Naive thymus-derived CD8-positive, alpha-beta T cell (primary cell): ENCODE results near the gene PLTP. TPM values are rescaled to one million over a fixed set of nuclear protein-coding genes. Genes with fewer than 3 reads are reported as not detected.

Source experiments
- ATAC-seq, 2 donors: fragments of 150-1000 bp; cut with Tn5 transposase in 1 of 2; sonication (Bioruptor Pico), chemical (Tn5 transposase) in 1 of 2; 1 replicate in 1 of 2; 2 replicates in 1 of 2; pipeline ENCODE4 v1.10.0; 2021; ENCODE audit warnings: mild to moderate bottlenecking in 2 of 2, moderate library complexity in 2 of 2
- POLR2A ChIA-PET: fragments of 350-600 bp; sonication (Branson Sonifier 250); formaldehyde crosslinking; loops from one replicate; lab custom pipeline; 2021; ENCODE audit warnings: antibody characterized with exemption; lab: Charles Lee
- DNase-seq, 10 donors: peaks; one replicate each; pipeline versions ENCODE4 v3.0.0 to v3.0.0-alpha.2; 2020 to 2022
- H3K27ac Mint-ChIP-seq, 10 donors: one replicate each; pipeline ENCODE4 v1.8.0; 2020 to 2022; ENCODE audit warnings: mild to moderate bottlenecking in 10 of 10, mixed read lengths in 10 of 10, moderate library complexity in 4 of 10, inconsistent platforms in 1 of 10
- H3K27me3 Mint-ChIP-seq, 5 donors: one replicate each; pipeline ENCODE4 v1.8.0; 2021 to 2022; ENCODE audit warnings: mixed read lengths in 5 of 5
- H3K36me3 Mint-ChIP-seq, 3 donors: one replicate each; pipeline ENCODE4 v1.8.0; 2020 to 2022; ENCODE audit warnings: mixed read lengths in 3 of 3, mild to moderate bottlenecking in 2 of 3, inconsistent platforms in 1 of 3
- H3K4me1 Mint-ChIP-seq, 4 donors: one replicate each; pipeline ENCODE4 v1.8.0; 2021 to 2022; ENCODE audit warnings: mixed read lengths in 4 of 4
- H3K4me3 Mint-ChIP-seq, 10 donors: one replicate each; pipeline ENCODE4 v1.8.0; 2020 to 2022; ENCODE audit warnings: mild to moderate bottlenecking in 10 of 10, mixed read lengths in 10 of 10, moderate library complexity in 6 of 10, inconsistent platforms in 1 of 10
- H3K9me3 Mint-ChIP-seq, 9 donors: one replicate each; pipeline ENCODE4 v1.8.0; 2020 to 2022; ENCODE audit warnings: mixed read lengths in 9 of 9, mild to moderate bottlenecking in 3 of 9, inconsistent platforms in 1 of 9, moderate library complexity in 1 of 9
- polyA plus RNA-seq, 3 donors: library from polyadenylated mRNA; unstranded; fragments of 300-500 nt; fragmentation: Illumina TruSeq; gene quantifications; one replicate each; pipeline ENCODE4 v1.2.3, GENCODE V29; 2021
- total RNA-seq, 8 experiments: library from RNA in 2 of 8; stranded (reverse) in 2 of 8; gene quantifications; one replicate each; pipeline ENCODE4 v1.2.3 and lab custom pipeline; 2021 to 2026

The PLTP gene
- total and polyA plus RNA-seq, 5 experiments from 2014 or later = 0.18 to 2.2 (median 0.48) TPM; not detected in 1

DNA sequence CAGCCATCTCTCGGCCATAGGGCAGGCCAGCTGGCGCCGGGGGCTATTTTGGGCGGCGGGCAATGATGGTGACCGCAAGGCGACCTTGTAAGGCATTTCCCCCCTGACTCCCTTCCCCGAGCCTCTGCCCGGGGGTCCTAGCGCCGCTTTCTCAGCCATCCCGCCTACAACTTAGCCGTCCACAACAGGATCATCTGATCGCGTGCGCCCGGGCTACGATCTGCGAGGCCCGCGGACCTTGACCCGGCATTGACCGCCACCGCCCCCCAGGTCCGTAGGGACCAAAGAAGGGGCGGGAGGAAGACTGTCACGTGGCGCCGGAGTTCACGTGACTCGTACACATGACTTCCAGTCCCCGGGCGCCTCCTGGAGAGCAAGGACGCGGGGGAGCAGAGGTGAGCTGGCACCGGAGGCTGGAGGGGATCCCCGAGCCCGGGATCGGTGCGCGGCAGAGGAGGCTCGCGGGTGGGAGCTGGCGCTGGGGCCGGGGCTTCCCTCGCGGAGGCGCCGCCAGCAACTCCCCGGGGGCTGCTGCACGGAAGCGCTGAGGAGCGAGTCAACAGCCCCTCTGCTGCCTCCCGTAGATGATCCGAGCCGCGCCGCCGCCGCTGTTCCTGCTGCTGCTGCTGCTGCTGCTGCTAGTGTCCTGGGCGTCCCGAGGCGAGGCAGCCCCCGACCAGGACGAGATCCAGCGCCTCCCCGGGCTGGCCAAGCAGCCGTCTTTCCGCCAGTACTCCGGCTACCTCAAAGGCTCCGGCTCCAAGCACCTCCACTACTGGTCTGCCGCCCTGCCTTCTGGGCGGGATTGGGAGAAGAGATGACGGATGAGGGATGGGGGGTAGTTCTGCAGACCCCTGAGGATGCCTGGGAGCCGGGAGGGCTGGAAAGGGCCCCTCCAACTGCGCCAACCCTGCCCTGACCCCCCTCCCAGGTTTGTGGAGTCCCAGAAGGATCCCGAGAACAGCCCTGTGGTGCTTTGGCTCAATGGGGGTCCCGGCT lies 20.7 kb downstream of the PLTP start, which contains the start of the genes CTSA and NEURL2:
TSS of gene CTSA (plus strand) at position 351 of the 999 bp plus-strand sequence. CDS start at position 585, 234 bp downstream.
TSS of gene NEURL2 (minus strand) at position 224 of the 999 bp plus-strand sequence. CDS start at position 7, 217 bp downstream.
- H3K4me3 Mint-ChIP-seq = peak within 1 kb of the TSS; percentile 92 to 96 (median 94)
- H3K27ac Mint-ChIP-seq = peak within 1 kb of the TSS; percentile 88 to 96 (median 94)
- ATAC-seq = peak; percentile 80 to 86
- H3K4me1 Mint-ChIP-seq = peaks cover 15 to 50% (median 43%) of the 10 kb centered on the region in 4 donors
- no peaks in the 10 kb centered on the region for H3K27me3 Mint-ChIP-seq
- POLR2A ChIA-PET = interaction anchor here (0.6 to 7.4 kb wide), 12 partner anchors 8 to 527 kb away, joined by 3 to 120 read pairs (median 6); partner anchors contain the start of genes ACOT8, PCIF1, SNX21 and ZNF335
- DNase-seq = peak; percentile 72 to 92 (median 82)
- no peaks in the 10 kb centered on the region for H3K9me3 Mint-ChIP-seq
- peaks cover 0 to 22% (median 2%) of the 10 kb centered on the region in 3 donors for H3K36me3 Mint-ChIP-seq

DNA sequence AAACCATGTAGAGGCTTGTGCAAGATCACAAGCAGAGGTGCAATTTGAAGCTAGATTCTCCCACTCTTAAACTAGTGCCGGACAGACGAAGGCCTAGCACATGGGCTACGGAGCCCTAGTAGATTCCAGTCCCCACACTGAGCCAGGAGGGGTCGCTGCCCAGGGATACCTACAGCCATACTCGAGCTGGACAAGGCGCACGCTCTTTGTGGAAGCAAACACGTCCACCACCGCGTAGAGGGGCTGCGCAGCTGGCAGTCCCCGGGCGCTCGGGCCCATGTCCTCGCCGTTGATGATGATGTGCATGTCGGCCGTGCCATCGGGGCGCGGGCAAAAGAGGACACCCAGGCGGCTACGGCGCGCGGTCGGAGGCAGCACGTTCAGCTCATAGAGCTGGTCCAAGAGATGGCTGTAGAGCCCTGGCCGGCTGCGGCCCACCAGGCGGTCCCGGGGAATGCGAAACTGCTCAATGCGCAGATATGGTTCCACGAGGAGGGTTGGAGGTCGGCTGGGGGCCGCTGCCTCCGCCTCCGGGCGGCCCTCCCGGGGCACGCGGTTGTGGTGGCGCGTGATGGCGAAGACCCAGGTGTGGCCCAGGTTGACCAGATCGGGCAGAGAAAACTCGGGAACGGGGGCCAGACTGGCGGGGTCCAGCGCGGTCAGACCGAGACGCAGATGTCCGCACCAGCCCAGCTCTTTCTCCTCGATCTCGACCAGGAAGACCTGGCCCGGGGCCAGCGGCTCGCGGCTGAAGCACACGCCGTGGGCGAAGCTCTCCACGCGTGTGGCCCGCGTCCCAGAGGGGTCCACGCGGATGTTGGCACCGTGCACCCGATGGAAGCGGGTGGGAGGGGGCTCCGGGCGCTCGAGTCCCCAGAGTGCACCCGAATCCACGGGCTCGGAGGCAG lies 21.6 kb downstream of the PLTP start:
- Mint-ChIP-seq H3K4me3 (peak overlapping the region; percentile 92 to 96 (median 94)), H3K36me3 (peaks cover 0 to 21% (median 2%) of the 10 kb centered on the region in 3 donors), H3K27me3 (no peaks in the 10 kb centered on the region), H3K4me1 (peaks cover 16 to 50% (median 45%) of the 10 kb centered on the region in 4 donors), H3K9me3 (no peaks in the 10 kb centered on the region), H3K27ac (peak overlapping the region; percentile 84 to 96 (median 90))
- DNase-seq (peak; percentile 21 to 78 (median 43)), ATAC-seq (peak; percentile 54 to 56)
- POLR2A ChIA-PET = interaction anchor here (0.5 to 7.4 kb wide), 19 partner anchors 9 to 526 kb away, joined by 3 to 120 read pairs (median 5); partner anchors contain the start of genes ACOT8, PCIF1, SNX21 and ZNF335

DNA sequence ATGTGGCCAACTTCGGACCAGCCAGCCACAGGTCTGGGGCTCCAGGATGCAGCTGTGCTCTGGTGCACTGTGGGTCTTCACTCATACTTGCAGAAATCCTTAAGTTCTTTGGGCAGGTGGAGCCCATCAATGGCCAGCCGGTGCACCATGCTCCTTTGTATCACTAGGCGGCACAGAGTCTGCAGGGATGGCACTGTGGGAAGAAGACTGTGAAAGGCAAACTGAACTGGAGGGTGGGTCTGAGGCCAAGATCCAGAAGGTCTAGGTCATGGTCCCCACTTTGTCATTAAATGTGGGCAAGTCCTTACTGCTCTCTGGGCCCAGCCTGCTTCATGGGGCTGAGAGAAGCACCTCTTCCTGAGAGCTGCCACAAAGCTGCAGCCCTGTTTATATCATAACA lies 23.3 kb downstream of the PLTP start:
- Mint-ChIP-seq H3K4me1 (peaks cover 22 to 52% (median 49%) of the 10 kb centered on the region in 4 donors), H3K9me3 (no peaks in the 10 kb centered on the region), H3K27me3 (no peaks in the 10 kb centered on the region), H3K27ac (peak overlapping the region in 5 of 10 donors; percentile 5 to 80 (median 60)), H3K36me3 (peaks cover 0 to 20% (median 2%) of the 10 kb centered on the region in 3 donors), H3K4me3 (peak overlapping the region in 2 of 10 donors; percentile 37 to 60)
- POLR2A ChIA-PET = interaction anchor here (1.2 to 7.4 kb wide), 4 partner anchors 12 to 47 kb away, joined by 3 to 120 read pairs (median 20); partner anchors contain the start of genes ACOT8, PCIF1 and ZSWIM3
- ATAC-seq (no peak), DNase-seq (no peak)

DNA sequence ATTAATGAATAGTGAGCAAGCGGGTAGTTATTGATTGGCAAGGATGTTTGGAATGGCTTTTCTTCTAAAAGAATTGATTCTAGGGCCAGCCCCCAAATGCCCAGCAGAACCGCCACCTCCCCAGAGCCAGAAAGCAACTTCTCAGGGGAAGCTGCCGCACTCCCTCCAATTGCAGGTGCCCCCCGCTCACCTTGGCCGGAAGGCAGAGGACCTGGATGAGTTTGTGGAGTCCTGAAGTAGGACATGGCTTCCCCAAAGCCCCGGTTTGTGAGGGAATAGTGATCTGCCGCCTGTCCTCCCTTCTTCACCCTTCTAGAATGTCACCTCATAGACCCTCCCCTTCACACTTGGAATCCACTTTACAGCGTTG lies 24.6 kb downstream of the PLTP start, which contains the start of gene SPATA25:
TSS of gene SPATA25 (minus strand) at position 277 of the 370 bp plus-strand sequence. CDS start at position 245, 32 bp downstream.
- peaks cover 0 to 30% (median 0%) of the 10 kb centered on the region in 3 donors for H3K36me3 Mint-ChIP-seq
- DNase-seq (no peak), ATAC-seq (no peak)
- POLR2A ChIA-PET = interaction anchor here (1.2 kb wide), 2 partner anchors 13 to 48 kb away, joined by 3 to 4 read pairs; no protein-coding TSS in a partner anchor
- peaks cover 16 to 54% (median 52%) of the 10 kb centered on the region in 4 donors for H3K4me1 Mint-ChIP-seq
- H3K9me3 Mint-ChIP-seq = no peaks in the 10 kb centered on the region
- no peak within 1 kb of the TSS for H3K4me3 Mint-ChIP-seq
- peak within 1 kb of the TSS in 7 of 10 donors; percentile 38 to 80 (median 54) for H3K27ac Mint-ChIP-seq
- no peaks in the 10 kb centered on the region for H3K27me3 Mint-ChIP-seq

DNA sequence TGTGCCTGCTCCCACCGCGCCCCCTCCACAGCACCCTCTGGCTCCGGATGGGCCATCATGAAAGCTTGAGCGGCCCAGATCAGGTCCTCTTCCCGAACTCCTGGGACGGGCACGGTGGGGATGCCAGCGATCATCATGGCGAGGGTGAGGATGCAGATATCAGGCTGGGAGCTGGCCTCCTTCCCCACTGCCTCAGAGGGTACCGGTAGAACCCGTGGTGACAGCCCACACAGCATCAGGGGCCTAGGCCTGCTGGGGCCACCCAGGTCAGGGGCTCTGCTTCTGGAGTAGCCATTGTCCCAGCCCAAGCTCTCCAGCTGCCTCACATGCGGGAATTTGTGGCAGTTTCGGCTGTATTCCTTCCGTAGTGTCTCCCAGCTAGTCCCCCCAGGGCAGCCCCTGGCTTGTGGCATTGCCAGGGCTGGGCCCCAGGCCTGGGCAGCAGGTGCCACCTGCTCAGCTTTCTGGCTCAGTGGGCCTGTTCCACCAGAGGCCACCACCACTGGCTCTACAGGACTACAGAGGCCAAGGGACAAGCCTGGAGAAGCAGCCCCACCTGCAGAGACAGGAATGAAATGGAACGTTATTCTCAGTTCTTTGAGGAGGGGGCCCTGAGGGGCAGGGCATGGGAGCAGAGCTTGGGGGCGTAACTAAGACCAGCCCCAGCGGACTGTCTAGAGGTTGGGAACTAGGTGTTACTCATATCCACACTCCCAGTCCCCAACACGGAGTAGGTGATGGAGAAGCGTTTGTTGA lies 25.2 kb downstream of the PLTP start:
- Mint-ChIP-seq H3K36me3 (peaks cover 0 to 30% (median 0%) of the 10 kb centered on the region in 3 donors), H3K4me1 (peaks cover 16 to 56% (median 51%) of the 10 kb centered on the region in 4 donors), H3K27ac (peak overlapping the region in 3 of 10 donors; percentile 13 to 41 (median 38)), H3K9me3 (no peaks in the 10 kb centered on the region), H3K4me3 (no peak overlapping the region), H3K27me3 (no peaks in the 10 kb centered on the region)
- no peak for DNase-seq
- no peak for ATAC-seq
- POLR2A ChIA-PET = interaction anchor here (0.9 to 1.2 kb wide), 1 partner anchor 48 kb away, joined by 3 to 4 read pairs; no protein-coding TSS in a partner anchor

DNA sequence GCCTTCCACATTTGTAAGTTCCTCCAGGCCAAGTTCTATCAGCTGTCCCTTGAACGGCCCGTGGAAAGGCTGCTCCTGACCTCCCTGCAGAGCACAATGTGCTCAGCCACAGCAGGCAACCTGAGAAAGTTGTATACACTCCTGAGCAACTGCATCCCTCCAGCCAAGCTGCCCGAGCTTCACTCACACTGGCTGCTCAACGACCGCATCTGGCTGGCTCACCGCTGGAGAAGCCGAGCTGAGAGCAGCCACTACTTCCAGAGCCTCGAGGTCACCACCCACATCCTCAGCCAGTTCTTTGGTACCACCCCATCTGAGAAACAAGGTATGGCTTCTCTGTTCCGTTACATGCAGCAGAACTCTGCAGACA lies 28.9 kb downstream of the PLTP start:
- Mint-ChIP-seq H3K36me3 (peaks cover 0 to 29% (median 0%) of the 10 kb centered on the region in 3 donors), H3K4me1 (peaks cover 22 to 49% (median 46%) of the 10 kb centered on the region in 4 donors), H3K4me3 (peak overlapping the region in 9 of 10 donors; percentile 12 to 78 (median 38)), H3K27ac (peak overlapping the region in 7 of 10 donors; percentile 40 to 90 (median 70)), H3K27me3 (no peaks in the 10 kb centered on the region), H3K9me3 (no peaks in the 10 kb centered on the region)
- POLR2A ChIA-PET = interaction anchor here (1.1 to 5.0 kb wide), 3 partner anchors 10 to 51 kb away, joined by 3 to 56 read pairs (median 34); partner anchors contain the start of genes ACOT8, PCIF1 and ZSWIM3
- no peak for ATAC-seq
- no peak for DNase-seq

DNA sequence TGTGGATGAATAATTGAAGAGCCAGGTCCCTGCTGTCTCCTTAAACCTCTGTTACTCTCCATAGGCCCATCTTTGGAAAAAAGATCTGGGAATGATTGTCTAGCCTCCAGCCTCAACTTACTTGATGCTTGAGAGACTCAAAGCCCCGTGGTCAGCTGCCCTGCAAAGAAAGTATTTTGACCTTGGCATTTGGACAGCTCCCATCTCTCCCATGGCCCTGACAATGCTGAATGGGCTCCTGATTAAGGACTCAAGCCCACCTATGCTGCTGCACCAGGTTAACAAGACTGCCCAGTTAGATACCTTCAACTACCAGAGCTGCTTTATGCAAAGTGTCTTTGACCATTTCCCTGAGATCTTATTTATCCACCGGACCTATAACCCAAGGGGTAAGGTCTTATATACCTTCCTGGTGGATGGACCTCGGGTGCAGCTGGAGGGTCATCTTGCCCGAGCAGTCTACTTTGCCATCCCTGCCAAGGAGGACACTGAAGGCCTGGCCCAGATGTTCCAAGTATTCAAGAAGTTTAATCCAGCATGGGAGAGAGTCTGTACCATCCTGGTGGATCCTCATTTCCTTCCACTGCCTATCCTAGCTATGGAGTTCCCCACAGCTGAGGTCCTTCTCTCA lies 29.4 kb downstream of the PLTP start:
- H3K27me3 Mint-ChIP-seq = no peaks in the 10 kb centered on the region
- peak overlapping the region; percentile 26 to 91 (median 77) for H3K4me3 Mint-ChIP-seq
- DNase-seq = no peak
- no peaks in the 10 kb centered on the region for H3K9me3 Mint-ChIP-seq
- peak overlapping the region; percentile 20 to 90 (median 76) for H3K27ac Mint-ChIP-seq
- POLR2A ChIA-PET = interaction anchor here (1.1 to 5.0 kb wide), 9 partner anchors 8 to 90 kb away, joined by 3 to 56 read pairs (median 8); partner anchors contain the start of genes ACOT8, CTSA, NEURL2 and PCIF1
- peaks cover 0 to 29% (median 0%) of the 10 kb centered on the region in 3 donors for H3K36me3 Mint-ChIP-seq
- ATAC-seq = no peak
- H3K4me1 Mint-ChIP-seq = peaks cover 22 to 48% (median 44%) of the 10 kb centered on the region in 4 donors

DNA sequence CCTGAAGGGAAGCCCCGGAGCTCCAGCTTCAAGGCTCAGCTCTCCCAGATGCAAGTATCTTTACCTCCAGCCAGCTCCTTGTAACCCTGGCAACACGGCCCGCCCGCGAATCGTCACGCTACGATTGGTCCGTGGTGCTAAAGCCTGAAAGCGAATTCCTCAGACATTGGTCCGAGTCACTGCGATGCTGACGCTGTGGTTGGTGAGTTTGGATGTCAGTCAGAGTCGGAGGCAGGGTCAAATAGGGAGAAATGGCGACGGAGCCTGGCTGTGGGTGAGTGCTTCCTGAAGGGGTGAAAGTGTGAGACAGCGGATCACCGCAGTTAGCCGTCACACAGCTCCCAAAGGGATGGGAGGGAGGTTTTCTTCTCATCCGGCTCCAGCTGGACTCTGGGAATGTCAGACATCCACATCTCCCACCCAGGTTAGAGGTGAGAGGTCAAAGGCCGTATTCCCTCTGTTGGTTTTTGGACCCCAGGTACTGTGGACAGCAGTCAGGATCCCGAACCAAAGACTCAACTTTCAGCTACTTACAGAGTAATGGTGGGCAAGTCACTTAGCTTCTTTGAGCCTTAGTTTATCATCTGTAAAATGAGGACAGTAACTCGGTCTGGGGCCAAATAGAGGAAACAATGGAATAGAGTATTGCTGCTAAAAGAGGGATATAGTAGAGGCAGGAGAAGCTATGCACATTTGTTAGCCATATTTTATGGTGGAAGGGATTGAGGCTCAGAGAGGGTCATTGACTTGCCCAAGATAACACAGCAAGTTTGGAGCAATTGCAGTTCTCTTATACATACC lies 30.8 kb downstream of the PLTP start, which contains the start of gene ZSWIM1:
TSS of gene ZSWIM1 (plus strand) at position 240 of the 801 bp plus-strand sequence. CDS start 1,366 bp downstream, outside the sequence.
- Mint-ChIP-seq H3K4me1 (peaks cover 20 to 45% (median 39%) of the 10 kb centered on the region in 4 donors), H3K27me3 (no peaks in the 10 kb centered on the region), H3K36me3 (peaks cover 0 to 31% (median 0%) of the 10 kb centered on the region in 3 donors), H3K9me3 (no peaks in the 10 kb centered on the region), H3K27ac (peak within 1 kb of the TSS; percentile 86 to 98 (median 96)), H3K4me3 (peak within 1 kb of the TSS; percentile 87 to 96 (median 91))
- ATAC-seq = peak; percentile 99 to 100
- POLR2A ChIA-PET = interaction anchor here (0.7 to 5.0 kb wide), 14 partner anchors 10 to 91 kb away, joined by 3 to 56 read pairs (median 5); partner anchors contain the start of genes ACOT8, CTSA, DNTTIP1 and NEURL2
- peak; percentile 91 to 99 (median 98) for DNase-seq

DNA sequence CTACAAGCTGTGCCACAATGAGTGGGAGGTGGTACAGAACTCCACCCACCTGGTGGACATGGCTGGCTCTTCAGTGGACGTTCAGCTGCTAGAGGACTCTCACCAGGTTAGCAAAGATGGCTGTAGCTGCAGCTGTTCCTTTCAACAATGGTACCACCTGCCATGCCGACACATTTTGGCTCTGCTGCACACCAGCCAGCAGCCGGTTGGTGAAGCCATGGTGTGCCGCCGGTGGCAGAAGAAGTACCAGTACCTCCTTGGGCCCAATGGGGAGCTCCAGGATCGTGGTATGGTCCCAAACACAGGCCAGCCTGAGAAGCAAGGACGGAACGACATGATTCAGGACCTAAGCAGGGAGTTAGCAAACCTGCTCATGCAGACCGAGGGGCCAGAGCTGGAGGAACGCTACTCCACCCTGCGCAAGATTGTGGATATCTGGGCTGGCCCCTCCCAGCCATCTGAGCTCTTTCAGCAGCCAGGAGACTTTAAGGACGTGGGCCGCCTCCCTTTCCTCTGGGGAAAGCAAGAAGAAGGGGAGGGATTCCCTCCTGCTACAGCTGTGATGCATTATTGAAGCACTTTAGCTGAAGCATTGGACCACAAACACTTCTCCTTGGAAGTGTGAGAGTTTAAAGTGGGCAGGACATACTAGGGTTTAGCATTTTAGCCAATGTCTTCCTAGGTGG lies 33.7 kb downstream of the PLTP start:
- DNase-seq = no peak
- Mint-ChIP-seq H3K27me3 (no peaks in the 10 kb centered on the region), H3K36me3 (peaks cover 0 to 12% (median 0%) of the 10 kb centered on the region in 3 donors), H3K9me3 (no peaks in the 10 kb centered on the region), H3K4me3 (no peak overlapping the region), H3K4me1 (peaks cover 13 to 27% (median 25%) of the 10 kb centered on the region in 4 donors), H3K27ac (no peak overlapping the region)
- POLR2A ChIA-PET = interaction anchor here (0.9 to 1.5 kb wide), 2 partner anchors 30 to 57 kb away, joined by 3 to 5 read pairs; partner anchors contain the start of gene PCIF1
- no peak for ATAC-seq
